Fibroblast of lung (primary cell): ENCODE data around the gene SYT14.

ENCODE experiments used
- EZH2 ChIP-seq: IDR thresholded peaks from 2 replicates; pipeline ENCODE4 v1.5.1; 2012; ENCODE audit warnings: low read length, control low read depth, mild to moderate bottlenecking; ENCODE audit errors: missing control alignments
- TF ChIP-seq, protein P1 (sequence below), 2 donors: IDR thresholded peaks in 1 of 2; conservative IDR thresholded peaks in 1 of 2; 1 replicate in 1 of 2; 2 replicates in 1 of 2; pipeline ENCODE4 v1.5.1; 2011 to 2012; ENCODE audit warnings: low read length in 2 of 2, control low read depth in 1 of 2, inconsistent platforms in 1 of 2, low read depth in 1 of 2, mild to moderate bottlenecking in 1 of 2

DNA sequence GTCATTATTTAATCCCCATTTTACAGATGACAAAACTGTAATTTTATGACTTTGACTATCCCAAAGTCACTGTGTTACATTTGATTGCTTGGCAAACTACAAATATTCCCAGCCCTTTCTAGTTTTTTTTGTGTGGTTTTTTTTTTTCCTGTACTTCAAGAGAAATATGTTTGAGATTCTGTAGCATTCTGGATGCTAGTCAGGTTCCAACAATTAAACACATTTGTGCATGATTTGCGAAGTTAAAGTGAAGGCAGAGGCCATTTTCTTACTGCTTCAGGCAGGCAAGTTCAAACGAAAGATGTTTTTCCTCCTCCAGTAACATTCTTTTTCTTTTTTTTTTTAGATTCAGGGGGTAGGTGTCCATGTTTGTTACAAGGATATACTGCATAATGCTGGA is 186.7 kb downstream of the SYT14 start:
- TF ChIP-seq EZH2: no peak
- TF ChIP-seq, protein P1, sequence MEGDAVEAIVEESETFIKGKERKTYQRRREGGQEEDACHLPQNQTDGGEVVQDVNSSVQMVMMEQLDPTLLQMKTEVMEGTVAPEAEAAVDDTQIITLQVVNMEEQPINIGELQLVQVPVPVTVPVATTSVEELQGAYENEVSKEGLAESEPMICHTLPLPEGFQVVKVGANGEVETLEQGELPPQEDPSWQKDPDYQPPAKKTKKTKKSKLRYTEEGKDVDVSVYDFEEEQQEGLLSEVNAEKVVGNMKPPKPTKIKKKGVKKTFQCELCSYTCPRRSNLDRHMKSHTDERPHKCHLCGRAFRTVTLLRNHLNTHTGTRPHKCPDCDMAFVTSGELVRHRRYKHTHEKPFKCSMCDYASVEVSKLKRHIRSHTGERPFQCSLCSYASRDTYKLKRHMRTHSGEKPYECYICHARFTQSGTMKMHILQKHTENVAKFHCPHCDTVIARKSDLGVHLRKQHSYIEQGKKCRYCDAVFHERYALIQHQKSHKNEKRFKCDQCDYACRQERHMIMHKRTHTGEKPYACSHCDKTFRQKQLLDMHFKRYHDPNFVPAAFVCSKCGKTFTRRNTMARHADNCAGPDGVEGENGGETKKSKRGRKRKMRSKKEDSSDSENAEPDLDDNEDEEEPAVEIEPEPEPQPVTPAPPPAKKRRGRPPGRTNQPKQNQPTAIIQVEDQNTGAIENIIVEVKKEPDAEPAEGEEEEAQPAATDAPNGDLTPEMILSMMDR (conservative IDR thresholded peaks at IDR 0.05 in 1 of 2, IDR thresholded peaks at IDR 0.05 in 1 of 2; ENCODE audit: low read depth in 1 of 2, low read length in 2 of 2): no peak
